HK-2 (cell line): ENCODE data around the gene SESN2.

Source experiments
- DNase-seq: peaks from one replicate; pipeline ENCODE4 v3.0.0-alpha.2; 2018; ENCODE audit not compliant: unreplicated experiment

Gene SESN2

GRCh38 chr1:28288487-28288886, 29.2 kb downstream of the SESN2 start:
- no peak for DNase-seq

- DNase-seq = no peak
Measured at GRCh38 chr1:28290851-28291250, 31.5 kb downstream of the SESN2 start.

DNA sequence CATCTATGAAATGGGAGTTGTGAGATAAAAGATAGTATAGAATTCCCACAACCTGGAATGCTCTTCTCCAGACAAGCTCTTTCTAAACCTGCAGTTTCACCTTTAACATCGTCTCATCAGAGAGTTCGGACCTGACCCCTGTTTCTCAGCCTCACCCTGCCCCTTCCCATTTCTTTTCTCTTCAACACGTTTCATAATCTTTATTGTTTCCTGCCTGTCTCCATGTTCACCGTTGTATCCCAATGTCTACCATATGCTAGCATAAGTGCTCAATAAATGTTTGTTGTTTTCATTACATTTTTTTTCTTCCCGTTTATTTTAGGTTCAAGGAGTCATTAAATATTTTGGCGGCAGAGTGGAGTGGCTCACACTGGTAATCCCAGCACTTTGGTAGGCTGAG, 32.4 kb downstream of the SESN2 start:
- DNase-seq = no peak

DNA sequence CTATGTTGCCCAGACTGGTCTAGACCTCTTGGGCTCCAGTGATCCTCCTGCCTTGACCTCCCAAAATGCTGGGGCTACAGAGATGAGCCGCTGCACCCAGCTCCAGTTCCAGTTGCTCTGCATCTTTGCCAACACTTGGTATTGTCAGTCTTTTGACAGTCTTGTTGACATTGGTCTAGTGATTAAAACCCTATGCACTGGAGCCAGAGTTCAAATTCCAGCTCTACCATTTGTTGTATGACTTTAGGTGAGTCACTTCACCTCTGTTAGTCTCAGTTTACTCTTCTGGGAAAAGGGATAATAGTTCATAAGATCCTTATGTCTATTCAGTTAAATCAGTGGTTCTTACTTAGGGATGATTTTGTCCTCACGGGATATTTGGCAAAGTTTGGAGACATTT, 36.6 kb downstream of the SESN2 start:
- DNase-seq = no peak

- no peak for DNase-seq
Measured at GRCh38 chr1:28296401-28297261, 37.3 kb downstream of the SESN2 start.

GRCh38 chr1:28297826-28298225, 38.5 kb downstream of the SESN2 start:
- no peak for DNase-seq

- DNase-seq = no peak
Measured at GRCh38 chr1:28298438-28298837, 39.1 kb downstream of the SESN2 start.

DNA sequence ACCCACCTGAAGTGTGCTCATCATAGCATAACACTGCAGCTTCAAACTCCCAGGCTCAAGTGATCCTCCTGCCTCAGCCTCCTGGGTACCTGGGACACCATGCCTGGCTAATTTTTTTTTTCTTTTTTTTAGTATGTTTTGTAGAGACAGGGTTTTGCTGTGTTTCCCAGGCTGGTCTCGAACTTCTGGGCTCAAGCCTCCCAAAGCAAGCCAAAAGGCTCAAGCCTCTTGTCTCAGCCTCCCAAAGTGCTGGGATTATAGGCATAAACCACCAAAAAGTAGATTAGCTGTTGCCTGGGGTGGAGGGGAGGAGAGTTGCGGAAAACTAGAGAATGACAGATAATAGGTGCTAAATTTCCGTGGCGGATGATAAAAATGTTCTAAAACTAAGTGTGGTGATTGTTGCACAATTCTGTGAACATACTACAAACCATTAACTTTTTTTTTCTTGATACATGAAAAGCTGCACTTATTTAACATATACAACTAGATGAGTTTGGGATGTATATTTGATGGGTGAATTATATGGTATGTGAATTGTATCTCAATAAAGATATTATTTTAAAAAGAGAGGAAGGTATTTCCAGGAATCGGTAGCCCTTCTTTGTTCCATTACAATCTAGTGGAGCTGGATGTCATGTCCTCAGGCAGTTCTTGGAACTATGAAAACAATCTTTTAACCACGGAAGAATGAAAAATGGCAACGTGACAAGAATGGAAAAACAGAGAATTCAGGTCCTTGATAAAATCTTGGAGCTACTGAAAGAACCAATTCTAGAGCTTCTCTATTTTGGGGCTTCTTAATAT, 42.3 kb downstream of the SESN2 start:
- no peak for DNase-seq

GRCh38 chr1:28302247-28302646, 42.9 kb downstream of the SESN2 start:
- DNase-seq = no peak

GRCh38 chr1:28306301-28306949, 47.1 kb downstream of the SESN2 start:
- no peak for DNase-seq

- no peak for DNase-seq
Measured at GRCh38 chr1:28308750-28309149, 49.4 kb downstream of the SESN2 start.

GRCh38 chr1:28309702-28310101, 50.4 kb downstream of the SESN2 start:
- DNase-seq = no peak

GRCh38 chr1:28313702-28314546, 54.6 kb downstream of the SESN2 start:
- DNase-seq = peak; percentile 67

DNA sequence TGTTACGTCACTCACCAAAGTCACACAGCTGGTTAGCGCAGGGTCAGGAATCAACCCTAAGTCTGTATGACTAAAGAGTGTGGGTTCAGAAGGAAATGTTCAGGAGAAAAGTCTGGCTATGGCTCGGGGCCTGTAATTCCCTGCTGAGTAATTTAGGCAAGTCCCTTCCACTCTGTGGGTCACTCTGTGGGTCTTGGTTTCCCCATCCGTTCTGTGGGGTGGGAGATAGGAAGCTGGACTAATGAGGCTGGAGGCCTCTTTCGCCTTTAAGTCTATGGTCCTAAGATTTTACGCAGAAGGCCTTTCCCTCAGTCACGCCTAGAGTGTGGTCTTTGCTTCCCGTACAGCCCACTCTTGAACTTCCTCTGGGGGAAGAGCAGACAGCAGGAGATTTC, 55.2 kb downstream of the SESN2 start:
- DNase-seq = no peak

GRCh38 chr1:28317014-28317413, 57.7 kb downstream of the SESN2 start:
- no peak for DNase-seq

GRCh38 chr1:28322194-28322593, 62.9 kb downstream of the SESN2 start:
- DNase-seq = peak; percentile 72

GRCh38 chr1:28323720-28324119, 64.4 kb downstream of the SESN2 start:
- DNase-seq = no peak

DNA sequence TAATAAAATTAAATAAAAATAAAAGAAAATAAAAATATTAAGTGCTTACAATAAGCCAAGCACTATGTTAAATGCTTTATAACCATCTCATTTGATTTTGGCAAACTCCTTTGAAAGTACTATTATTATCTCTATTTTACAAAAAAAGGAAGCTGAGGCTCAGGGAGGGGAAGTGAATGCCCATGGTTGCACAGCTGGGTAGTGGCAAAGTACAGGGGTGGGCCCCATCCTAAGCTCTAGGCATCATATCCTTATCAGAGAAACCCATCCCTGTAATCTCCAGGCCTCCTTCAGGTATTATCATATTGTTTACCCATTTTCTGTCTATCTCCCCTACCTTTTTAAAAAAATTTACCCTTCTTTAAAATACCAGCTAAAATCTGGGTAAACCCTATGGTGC, 67.2 kb downstream of the SESN2 start:
- no peak for DNase-seq

DNA sequence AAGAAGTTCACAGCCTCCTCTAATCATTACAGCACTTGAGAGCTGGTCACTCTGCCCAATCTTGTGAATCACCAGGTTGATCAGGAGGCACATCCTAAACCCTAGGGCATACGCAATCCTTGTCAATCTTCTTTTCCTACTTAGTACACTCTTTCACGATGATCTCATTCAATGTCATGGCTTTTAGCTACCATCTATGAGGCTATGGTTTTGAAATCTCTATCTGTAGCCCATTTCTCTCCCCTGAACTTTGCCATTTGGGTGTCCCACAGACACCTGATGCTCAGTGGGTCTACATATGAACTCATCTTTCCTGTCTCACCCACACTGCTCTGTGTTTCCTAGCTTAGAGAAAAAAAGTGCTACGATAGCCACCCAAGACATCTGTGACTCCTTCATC, 67.7 kb downstream of the SESN2 start:
- peak; percentile 46 for DNase-seq

GRCh38 chr1:28327431-28327830, 68.1 kb downstream of the SESN2 start:
- peak; percentile 54 for DNase-seq

- DNase-seq = no peak
Measured at GRCh38 chr1:28328228-28328648, 68.9 kb downstream of the SESN2 start.
